ENCODE data around the gene EPB41. TPM values are rescaled to one million over a fixed set of nuclear protein-coding genes. Genes with fewer than 3 reads are reported as not detected.
A peak's percentile ranks its signal among the peaks of the same experiment; 100 is the strongest.
"Not testable (repeated sequence)": the region's sequence is repeated elsewhere in the genome, so short reads cannot be mapped to it uniquely, and the experiment has no call there.

The EPB41 gene
- polyA plus RNA-seq, 6 donors from 2014 or later = 46.6 to 72.0 (median 62.5) TPM

- DNase-seq = no peak
- Mint-ChIP-seq H3K4me1 (peaks cover 0 to 7% (median 0%) of the 10 kb centered on the region in 3 donors), H3K36me3 (peaks cover 5 to 20% of the 10 kb centered on the region in 2 donors), H3K27me3 (no peaks in the 10 kb centered on the region), H3K4me3 (no peak overlapping the region), H3K9me3 (no peaks in the 10 kb centered on the region), H3K27ac (peak overlapping the region in 3 of 6 donors; percentile 8 to 61 (median 19))
- ATAC-seq (ENCODE audit: low read depth in 2 of 2) = no peak
Observed at GRCh38 chr1:29029667-29030066, 115.3 kb downstream of the EPB41 start.

GRCh38 chr1:29032841-29033240 is 118.5 kb downstream of the EPB41 start:
- H3K4me3 Mint-ChIP-seq = no peak overlapping the region
- ATAC-seq (ENCODE audit: low read depth in 2 of 2) (no peak), DNase-seq (no peak)
- H3K4me1 Mint-ChIP-seq = no peaks in the 10 kb centered on the region
- peaks cover 0 to 9% of the 10 kb centered on the region in 2 donors for H3K36me3 Mint-ChIP-seq
- H3K27me3 Mint-ChIP-seq = no peaks in the 10 kb centered on the region
- H3K27ac Mint-ChIP-seq = no peak overlapping the region
- H3K9me3 Mint-ChIP-seq = no peaks in the 10 kb centered on the region

- Mint-ChIP-seq H3K4me1 (no peaks in the 10 kb centered on the region), H3K4me3 (no peak overlapping the region), H3K27me3 (no peaks in the 10 kb centered on the region), H3K9me3 (no peaks in the 10 kb centered on the region), H3K36me3 (peaks cover 0 to 10% of the 10 kb centered on the region in 2 donors), H3K27ac (peak overlapping the region in 1 of 6 donors; percentile 29)
- ATAC-seq (ENCODE audit: low read depth in 2 of 2) (peak; percentile 56 to 70), DNase-seq (peak; percentile 32)
Observed at GRCh38 chr1:29033829-29034466, 119.6 kb downstream of the EPB41 start.

- no peak for ATAC-seq (ENCODE audit: low read depth in 2 of 2)
- peak overlapping the region in 1 of 6 donors; percentile 43 for H3K27ac Mint-ChIP-seq
- H3K4me1 Mint-ChIP-seq = no peaks in the 10 kb centered on the region
- no peak overlapping the region for H3K4me3 Mint-ChIP-seq
- no peak for DNase-seq
- H3K9me3 Mint-ChIP-seq = peaks cover 0 to 2% (median 0%) of the 10 kb centered on the region in 7 donors
- H3K27me3 Mint-ChIP-seq = no peaks in the 10 kb centered on the region
- peaks cover 12 to 15% of the 10 kb centered on the region in 2 donors for H3K36me3 Mint-ChIP-seq
Observed at GRCh38 chr1:29043274-29043965, 129.1 kb downstream of the EPB41 start.

- no peak for ATAC-seq (ENCODE audit: low read depth in 2 of 2)
- no peaks in the 10 kb centered on the region for H3K4me1 Mint-ChIP-seq
- H3K4me3 Mint-ChIP-seq = no peak overlapping the region
Observed at GRCh38 chr1:29044010-29044409, 129.6 kb downstream of the EPB41 start.

GRCh38 chr1:29045663-29046062 is 131.3 kb downstream of the EPB41 start:
- H3K27me3 Mint-ChIP-seq; ATAC-seq (ENCODE audit: low read depth in 2 of 2); DNase-seq; H3K9me3 Mint-ChIP-seq; H3K4me3 Mint-ChIP-seq; H3K4me1 Mint-ChIP-seq; H3K27ac Mint-ChIP-seq: not testable (repeated sequence)
- H3K36me3 Mint-ChIP-seq = peaks cover 11 to 12% of the 10 kb centered on the region in 2 donors

More at GRCh38 chr1:29044010-29044409, 129.6 kb downstream of the EPB41 start:
- H3K27me3 Mint-ChIP-seq = no peaks in the 10 kb centered on the region
- DNase-seq = no peak
- H3K9me3 Mint-ChIP-seq = peaks cover 0 to 2% (median 0%) of the 10 kb centered on the region in 7 donors
- H3K27ac Mint-ChIP-seq = no peak overlapping the region
- peaks cover 12 to 14% of the 10 kb centered on the region in 2 donors for H3K36me3 Mint-ChIP-seq

- no peak overlapping the region for H3K27ac Mint-ChIP-seq
- ATAC-seq (ENCODE audit: low read depth in 2 of 2) = no peak
- no peak for DNase-seq
- peaks cover 0 to 2% (median 0%) of the 10 kb centered on the region in 7 donors for H3K9me3 Mint-ChIP-seq
- H3K4me1 Mint-ChIP-seq = no peaks in the 10 kb centered on the region
- no peaks in the 10 kb centered on the region for H3K27me3 Mint-ChIP-seq
- no peak overlapping the region for H3K4me3 Mint-ChIP-seq
- H3K36me3 Mint-ChIP-seq = peaks cover 10 to 12% of the 10 kb centered on the region in 2 donors
Observed at GRCh38 chr1:29047142-29047541, 132.8 kb downstream of the EPB41 start.

- DNase-seq = no peak
- Mint-ChIP-seq H3K4me1 (no peaks in the 10 kb centered on the region), H3K4me3 (no peak overlapping the region), H3K27ac (no peak overlapping the region), H3K36me3 (peaks cover 0 to 4% of the 10 kb centered on the region in 2 donors), H3K27me3 (no peaks in the 10 kb centered on the region), H3K9me3 (no peaks in the 10 kb centered on the region)
- ATAC-seq (ENCODE audit: low read depth in 2 of 2) = no peak
Observed at GRCh38 chr1:29050166-29050565, 135.8 kb downstream of the EPB41 start.

GRCh38 chr1:29052100-29052499 is 137.7 kb downstream of the EPB41 start:
- no peaks in the 10 kb centered on the region for H3K27me3 Mint-ChIP-seq
- no peak for DNase-seq
- no peak for ATAC-seq (ENCODE audit: low read depth in 2 of 2)
- H3K4me1 Mint-ChIP-seq = no peaks in the 10 kb centered on the region
- peaks cover 0 to 4% of the 10 kb centered on the region in 2 donors for H3K36me3 Mint-ChIP-seq
- H3K27ac Mint-ChIP-seq = peak overlapping the region in 1 of 6 donors; percentile 13
- H3K9me3 Mint-ChIP-seq = no peaks in the 10 kb centered on the region
- H3K4me3 Mint-ChIP-seq = no peak overlapping the region

GRCh38 chr1:29052941-29053340 is 138.6 kb downstream of the EPB41 start:
- DNase-seq = no peak
- H3K36me3 Mint-ChIP-seq = peaks cover 0 to 4% of the 10 kb centered on the region in 2 donors
- peak overlapping the region in 1 of 6 donors; percentile 65 for H3K27ac Mint-ChIP-seq
- ATAC-seq (ENCODE audit: low read depth in 2 of 2) = no peak
- no peak overlapping the region for H3K4me3 Mint-ChIP-seq
- no peaks in the 10 kb centered on the region for H3K27me3 Mint-ChIP-seq
- H3K4me1 Mint-ChIP-seq = no peaks in the 10 kb centered on the region
- no peaks in the 10 kb centered on the region for H3K9me3 Mint-ChIP-seq

GRCh38 chr1:29055160-29055559 is 140.8 kb downstream of the EPB41 start:
- Mint-ChIP-seq H3K4me3 (no peak overlapping the region), H3K36me3 (peaks cover 0 to 4% of the 10 kb centered on the region in 2 donors), H3K4me1 (no peaks in the 10 kb centered on the region), H3K9me3 (no peaks in the 10 kb centered on the region), H3K27me3 (no peaks in the 10 kb centered on the region), H3K27ac (no peak overlapping the region)
- no peak for DNase-seq
- no peak for ATAC-seq (ENCODE audit: low read depth in 2 of 2)

- H3K36me3 Mint-ChIP-seq = peaks cover 0 to 9% of the 10 kb centered on the region in 2 donors
- H3K4me1 Mint-ChIP-seq = no peaks in the 10 kb centered on the region
- no peak for DNase-seq
- H3K4me3 Mint-ChIP-seq = no peak overlapping the region
- H3K27me3 Mint-ChIP-seq = no peaks in the 10 kb centered on the region
- ATAC-seq (ENCODE audit: low read depth in 2 of 2) = no peak
- no peaks in the 10 kb centered on the region for H3K9me3 Mint-ChIP-seq
- H3K27ac Mint-ChIP-seq = no peak overlapping the region
Observed at GRCh38 chr1:29056256-29056655, 141.9 kb downstream of the EPB41 start.

- DNase-seq (no peak), ATAC-seq (ENCODE audit: low read depth in 2 of 2) (no peak)
- no peak overlapping the region for H3K27ac Mint-ChIP-seq
- H3K4me3 Mint-ChIP-seq = no peak overlapping the region
- no peaks in the 10 kb centered on the region for H3K4me1 Mint-ChIP-seq
- H3K27me3 Mint-ChIP-seq = no peaks in the 10 kb centered on the region
- no peaks in the 10 kb centered on the region for H3K9me3 Mint-ChIP-seq
- H3K36me3 Mint-ChIP-seq = peaks cover 0 to 5% of the 10 kb centered on the region in 2 donors
Observed at GRCh38 chr1:29057700-29058099, 143.3 kb downstream of the EPB41 start.
